H9 (cell line): ENCODE results near the gene ANO9. TPM values are rescaled to one million over a fixed set of nuclear protein-coding genes. Genes with fewer than 3 reads are reported as not detected.

Source experiments
- DNase-seq: peaks from one replicate; pipeline ENCODE4 v3.0.0-alpha.2; 2017
- H2AFZ ChIP-seq: one replicate; pipeline ENCODE4 v1.6.1; 2013; ENCODE audit warnings: mild to moderate bottlenecking, low read length, control low read depth, moderate library complexity
- H2AK5ac ChIP-seq: 2 replicates; pipeline ENCODE4 v1.6.1; 2013; ENCODE audit warnings: low read length, control low read depth, mixed read lengths; ENCODE audit not compliant: insufficient read length
- H2BK120ac ChIP-seq: one replicate; pipeline ENCODE4 v1.6.1; 2013; ENCODE audit warnings: low read depth, mild to moderate bottlenecking, low read length, control low read depth, inconsistent platforms; ENCODE audit not compliant: poor library complexity, severe bottlenecking
- H2BK12ac ChIP-seq: 2 replicates; pipeline ENCODE4 v1.6.1; 2013; ENCODE audit warnings: low read length, control low read depth, mixed read lengths, low read depth; ENCODE audit not compliant: insufficient read length
- H2BK15ac ChIP-seq: 2 replicates; pipeline ENCODE4 v1.6.1; 2013; ENCODE audit warnings: low read depth, low read length, control low read depth
- H2BK20ac ChIP-seq: one replicate; pipeline ENCODE4 v1.6.1; 2013; ENCODE audit warnings: low read depth, mild to moderate bottlenecking, low read length, control low read depth, inconsistent platforms; ENCODE audit not compliant: poor library complexity, severe bottlenecking
- H2BK5ac ChIP-seq: 2 replicates; pipeline ENCODE4 v1.6.1; 2013; ENCODE audit warnings: low read length, control low read depth, mixed read lengths; ENCODE audit not compliant: insufficient read length
- H3K14ac ChIP-seq: 2 replicates; pipeline ENCODE4 v1.6.1; 2013; ENCODE audit warnings: low read length, control low read depth; ENCODE audit not compliant: insufficient read depth
- H3K18ac ChIP-seq: 2 replicates; pipeline ENCODE4 v1.6.1; 2013; ENCODE audit warnings: low read depth, mild to moderate bottlenecking, mixed read lengths, low read length, control low read depth; ENCODE audit not compliant: insufficient read length
- H3K23ac ChIP-seq: 2 replicates; pipeline ENCODE4 v1.6.1; 2013; ENCODE audit warnings: low read length, control low read depth, mixed read lengths, low read depth; ENCODE audit not compliant: insufficient read length
- H3K23me2 ChIP-seq: 2 replicates; pipeline ENCODE4 v1.6.1; 2013; ENCODE audit warnings: low read depth, mild to moderate bottlenecking, mixed read lengths, low read length, control low read depth; ENCODE audit not compliant: insufficient read length, poor library complexity, severe bottlenecking
- H3K27ac ChIP-seq: 2 replicates; pipeline ENCODE4 v1.5.1; 2013; ENCODE audit warnings: low read length, control low read depth, mixed read lengths, low read depth; ENCODE audit not compliant: insufficient read length
- H3K27me3 ChIP-seq: 2 replicates; pipeline ENCODE4 v1.6.1; 2013; ENCODE audit warnings: low read length, control low read depth, inconsistent platforms; ENCODE audit not compliant: insufficient read depth
- H3K4ac ChIP-seq: 2 replicates; pipeline ENCODE4 v1.6.1; 2013; ENCODE audit warnings: low read depth, mild to moderate bottlenecking, control low read depth, inconsistent platforms, low read length, moderate library complexity
- H3K4me1 ChIP-seq: 2 replicates; pipeline ENCODE4 v1.6.1; 2013; ENCODE audit warnings: low read length, control low read depth, inconsistent platforms; ENCODE audit not compliant: insufficient read depth
- H3K4me2 ChIP-seq: 2 replicates; pipeline ENCODE4 v1.6.1; 2013; ENCODE audit warnings: low read length, control low read depth, mixed read lengths; ENCODE audit not compliant: insufficient read length, insufficient read depth
- H3K56ac ChIP-seq: 2 replicates; pipeline ENCODE4 v1.6.1; 2013; ENCODE audit warnings: low read depth, mild to moderate bottlenecking, mixed read lengths, low read length, control low read depth; ENCODE audit not compliant: insufficient read length
- H3K79me1 ChIP-seq: 2 replicates; pipeline ENCODE4 v1.6.1; 2013; ENCODE audit warnings: low read depth, mild to moderate bottlenecking, moderate library complexity, low read length, control low read depth, inconsistent platforms; ENCODE audit not compliant: insufficient read depth, poor library complexity, severe bottlenecking
- H3K79me2 ChIP-seq: 2 replicates; pipeline ENCODE4 v1.6.1; 2013; ENCODE audit warnings: low read length, control low read depth, inconsistent platforms; ENCODE audit not compliant: insufficient read depth
- H3K9ac ChIP-seq: 2 replicates; pipeline ENCODE4 v1.6.1; 2013; ENCODE audit warnings: low read length, control low read depth, mixed read lengths; ENCODE audit not compliant: insufficient read length; ENCODE audit errors: extremely low read depth
- H3K9me3 ChIP-seq: one replicate; pipeline ENCODE4 v1.6.1; 2013; ENCODE audit warnings: low read depth, low read length, inconsistent platforms; ENCODE audit not compliant: control insufficient read depth
- H3T11ph ChIP-seq: one replicate; pipeline ENCODE4 v1.6.1; 2013; ENCODE audit warnings: mild to moderate bottlenecking, low read length, control low read depth, inconsistent platforms
- H4K20me1 ChIP-seq: one replicate; pipeline ENCODE4 v1.6.1; 2013; ENCODE audit not compliant: control insufficient read depth, insufficient read length, insufficient read depth
- H4K5ac ChIP-seq: 2 replicates; pipeline ENCODE4 v1.6.1; 2013; ENCODE audit warnings: low read depth, mild to moderate bottlenecking, mixed read lengths, low read length, control low read depth; ENCODE audit not compliant: insufficient read length
- H4K8ac ChIP-seq: replicated peaks from 2 replicates; pipeline ENCODE4 v1.6.1; 2013; ENCODE audit warnings: low read length, control low read depth, mixed read lengths, low read depth; ENCODE audit not compliant: insufficient read length
- H4K91ac ChIP-seq: 2 replicates; pipeline ENCODE4 v1.6.1; 2013; ENCODE audit warnings: low read depth, mild to moderate bottlenecking, moderate library complexity, mixed read lengths, low read length, control low read depth; ENCODE audit not compliant: insufficient read length
- H3K27ac Mint-ChIP-seq, 3 experiments: 2 replicates in 2 of 3; 3 replicates in 1 of 3; pipeline ENCODE4 v1.8.0; 2020 to 2021; ENCODE audit warnings: mixed read lengths in 3 of 3, mild to moderate bottlenecking in 1 of 3, moderate library complexity in 1 of 3
- H3K27me3 Mint-ChIP-seq: 2 replicates; pipeline ENCODE4 v1.8.0; 2021; ENCODE audit warnings: low read depth, mild to moderate bottlenecking, moderate library complexity, mixed read lengths
- H3K36me3 Mint-ChIP-seq, 3 experiments: 2 replicates in 2 of 3; 3 replicates in 1 of 3; pipeline ENCODE4 v1.8.0; 2020 to 2021; ENCODE audit warnings: low read depth in 3 of 3, mixed read lengths in 3 of 3; ENCODE audit not compliant: insufficient read depth in 1 of 3
- H3K4me1 Mint-ChIP-seq, 2 experiments: 2 replicates each; pipeline ENCODE4 v1.8.0; 2020; ENCODE audit warnings: mixed read lengths in 2 of 2
- H3K4me3 Mint-ChIP-seq, 2 experiments: 2 replicates in 1 of 2; 3 replicates in 1 of 2; pipeline ENCODE4 v1.8.0; 2020 to 2021; ENCODE audit warnings: mild to moderate bottlenecking in 2 of 2, mixed read lengths in 2 of 2, moderate library complexity in 1 of 2
- H3K9me3 Mint-ChIP-seq, 2 experiments: 2 replicates in 1 of 2; 3 replicates in 1 of 2; pipeline ENCODE4 v1.8.0; 2020; ENCODE audit warnings: mild to moderate bottlenecking in 2 of 2, mixed read lengths in 2 of 2, moderate library complexity in 1 of 2
- WGBS: extraction: QIAGEN DNeasy Blood & Tissue Kit; methylation state at CpG from one replicate; pipeline ENCODE4 v1.1.7; 2013; ENCODE audit warnings: missing lambda C conversion rate, low lambda C conversion rate, mixed read lengths; ENCODE audit not compliant: insufficient read length; ENCODE audit errors: extremely low coverage; 5-methylcytosine and 5-hydroxymethylcytosine counted together
- total RNA-seq: library from RNA; stranded (reverse); gene quantifications from 2 replicates; pipeline ENCODE4 v1.2.1, GENCODE V29; 2021
- TF ChIP-seq, protein P1 (sequence below): fragments of 200-600 bp; sonication (generic); conservative IDR thresholded peaks from 3 replicates; pipeline ENCODE4 v1.8.0; 2021; ENCODE audit warnings: antibody characterized with exemption, mild to moderate bottlenecking

Gene ANO9
- total RNA-seq, 1 experiment from 2014 or later, result 13.1 TPM

GRCh38 chr11:449889-450808 is 8.3 kb upstream of the ANO9 start, which contains the start of gene PTDSS2:
Gene PTDSS2 (plus strand): TSS chr11:450279. CDS start chr11:450456, 177 bp downstream.
- H3K27me3 ChIP-seq, result no peaks in the 10 kb centered on the region
- Mint-ChIP-seq H3K27me3 (peaks cover 5% of the 10 kb centered on the region; the same call in 1 of the 2 replicates), H3K4me1 (peaks cover 21 to 23% of the 10 kb centered on the region in 2 experiments), H3K27ac (peak within 1 kb of the TSS; percentile 92 to 98 (median 96); a peak in 6 of 7 replicates), H3K36me3 (peaks cover 14 to 29% (median 26%) of the 10 kb centered on the region in 3 experiments; a peak in 6 of 7 replicates), H3K9me3 (peaks cover 0 to 2% of the 10 kb centered on the region in 2 experiments; a peak in 2 of 5 replicates), H3K4me3 (peak within 1 kb of the TSS; percentile 96)
- H3K4ac ChIP-seq, result no peak within 1 kb of the TSS
- no peak within 1 kb of the TSS for H3K23ac ChIP-seq
- no peak within 1 kb of the TSS for H3K18ac ChIP-seq
- H2AK5ac ChIP-seq, result no peak within 1 kb of the TSS
- no peak within 1 kb of the TSS for H4K91ac ChIP-seq
- H4K8ac ChIP-seq, result no peak within 1 kb of the TSS
- no peak within 1 kb of the TSS for H3K27ac ChIP-seq
- no CpG with 5 or more reads among the region's 108 CpGs for WGBS
- peak within 1 kb of the TSS; percentile 59 for H3K4me2 ChIP-seq
- H4K5ac ChIP-seq, result no peak within 1 kb of the TSS
- H3K56ac ChIP-seq, result no peak within 1 kb of the TSS
- H2BK12ac ChIP-seq, result no peak within 1 kb of the TSS
- peak within 1 kb of the TSS; percentile 1 for H3K9ac ChIP-seq
- no peaks in the 10 kb centered on the region for H4K20me1 ChIP-seq
- no peaks in the 10 kb centered on the region for H3K4me1 ChIP-seq
- H2BK15ac ChIP-seq, result no peak within 1 kb of the TSS
- no peak within 1 kb of the TSS for H2BK20ac ChIP-seq
- peak; percentile 98 for DNase-seq
- H2AFZ ChIP-seq, result no peak within 1 kb of the TSS
- no peak within 1 kb of the TSS for H2BK5ac ChIP-seq
- peaks cover 5% of the 10 kb centered on the region; the same call in 1 of the 2 replicates for H3K79me2 ChIP-seq
- H2BK120ac ChIP-seq, result no peak within 1 kb of the TSS
- H3K14ac ChIP-seq, result peak within 1 kb of the TSS; percentile 33; the same call in 1 of the 2 replicates
- H3K23me2 ChIP-seq, result peaks cover 7% of the 10 kb centered on the region
- H3T11ph ChIP-seq, result no peak within 1 kb of the TSS
- H3K9me3 ChIP-seq, result no peaks in the 10 kb centered on the region
- TF ChIP-seq, protein P1, sequence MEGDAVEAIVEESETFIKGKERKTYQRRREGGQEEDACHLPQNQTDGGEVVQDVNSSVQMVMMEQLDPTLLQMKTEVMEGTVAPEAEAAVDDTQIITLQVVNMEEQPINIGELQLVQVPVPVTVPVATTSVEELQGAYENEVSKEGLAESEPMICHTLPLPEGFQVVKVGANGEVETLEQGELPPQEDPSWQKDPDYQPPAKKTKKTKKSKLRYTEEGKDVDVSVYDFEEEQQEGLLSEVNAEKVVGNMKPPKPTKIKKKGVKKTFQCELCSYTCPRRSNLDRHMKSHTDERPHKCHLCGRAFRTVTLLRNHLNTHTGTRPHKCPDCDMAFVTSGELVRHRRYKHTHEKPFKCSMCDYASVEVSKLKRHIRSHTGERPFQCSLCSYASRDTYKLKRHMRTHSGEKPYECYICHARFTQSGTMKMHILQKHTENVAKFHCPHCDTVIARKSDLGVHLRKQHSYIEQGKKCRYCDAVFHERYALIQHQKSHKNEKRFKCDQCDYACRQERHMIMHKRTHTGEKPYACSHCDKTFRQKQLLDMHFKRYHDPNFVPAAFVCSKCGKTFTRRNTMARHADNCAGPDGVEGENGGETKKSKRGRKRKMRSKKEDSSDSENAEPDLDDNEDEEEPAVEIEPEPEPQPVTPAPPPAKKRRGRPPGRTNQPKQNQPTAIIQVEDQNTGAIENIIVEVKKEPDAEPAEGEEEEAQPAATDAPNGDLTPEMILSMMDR, result no peak
- peaks cover 7% of the 10 kb centered on the region for H3K79me1 ChIP-seq
